Measurements from ENCODE around the gene TCFL5. TPM values are rescaled to one million over a fixed set of nuclear protein-coding genes. Genes with fewer than 3 reads are reported as not detected.
A peak's percentile ranks its signal among the peaks of the same experiment; 100 is the strongest.

Gene TCFL5
- polyA plus RNA-seq (2013, experiment 1 of 2): 15.6 TPM
- polyA plus RNA-seq (2013, experiment 2 of 2): 14.9 TPM

- 25% methylated on average over 28 to 29 of the region's 70 CpGs for WGBS, 2 experiments (ENCODE audit: insufficient coverage in 2 of 2)
- Histone ChIP-seq H3K9me3 (ENCODE audit: control insufficient read depth, low read length) (no peaks in the 10 kb centered on the region), H3K27ac (ENCODE audit: low read depth, low read length, severe bottlenecking) (peak within 1 kb of the TSS; percentile 41)
Observed at GRCh38 chr20:62861726-62862336, at the start of gene TCFL5. TSS of gene TCFL5 (minus strand) at chr20:62861822. CDS start at chr20:62861670, 152 bp downstream.

GRCh38 chr20:62910777-62911497 is 49.3 kb upstream of the TCFL5 start:
- no peaks in the 10 kb centered on the region for H3K9me3 ChIP-seq (ENCODE audit: control insufficient read depth, low read length)
- 96 to 97% methylated on average over 42 to 45 of the region's 45 CpGs for WGBS, 2 experiments (ENCODE audit: insufficient coverage in 2 of 2)
- H3K4me3 ChIP-seq (ENCODE audit: extremely low read depth, insufficient read depth, low read length, poor library complexity, severe bottlenecking): no peak overlapping the region
- peaks cover 6% of the 10 kb centered on the region for H3K4me1 ChIP-seq (ENCODE audit: control insufficient read depth, insufficient read depth, low read length, poor library complexity, severe bottlenecking)
- peaks cover 84% of the 10 kb centered on the region for H3K36me3 ChIP-seq (ENCODE audit: control insufficient read depth, insufficient read depth, low read length)
- no peak overlapping the region for H3K27ac ChIP-seq (ENCODE audit: low read depth, low read length, severe bottlenecking)

More at GRCh38 chr20:62861726-62862336, at the start of gene TCFL5:
- Histone ChIP-seq H3K36me3 (ENCODE audit: control insufficient read depth, insufficient read depth, low read length) (peaks cover 15% of the 10 kb centered on the region), H3K4me1 (ENCODE audit: control insufficient read depth, insufficient read depth, low read length, poor library complexity, severe bottlenecking) (peaks cover 4% of the 10 kb centered on the region), H3K4me3 (ENCODE audit: extremely low read depth, insufficient read depth, low read length, poor library complexity, severe bottlenecking) (peak within 1 kb of the TSS; percentile 45)

GRCh38 chr20:62910217-62910766 is 48.7 kb upstream of the TCFL5 start:
- WGBS, 2 experiments (ENCODE audit: insufficient coverage in 2 of 2): 94 to 95% methylated on average over 11 of the region's 11 CpGs
- Histone ChIP-seq H3K36me3 (ENCODE audit: control insufficient read depth, insufficient read depth, low read length) (peaks cover 91% of the 10 kb centered on the region), H3K4me3 (ENCODE audit: extremely low read depth, insufficient read depth, low read length, poor library complexity, severe bottlenecking) (no peak overlapping the region), H3K4me1 (ENCODE audit: control insufficient read depth, insufficient read depth, low read length, poor library complexity, severe bottlenecking) (peaks cover 6% of the 10 kb centered on the region), H3K9me3 (ENCODE audit: control insufficient read depth, low read length) (no peaks in the 10 kb centered on the region), H3K27ac (ENCODE audit: low read depth, low read length, severe bottlenecking) (no peak overlapping the region)

GRCh38 chr20:62908971-62909791 is 47.6 kb upstream of the TCFL5 start:
- H3K27ac ChIP-seq (ENCODE audit: low read depth, low read length, severe bottlenecking): no peak overlapping the region
- WGBS, 2 experiments (ENCODE audit: insufficient coverage in 2 of 2): 93 to 95% methylated on average over 15 to 16 of the region's 18 CpGs
- H3K4me1 ChIP-seq (ENCODE audit: control insufficient read depth, insufficient read depth, low read length, poor library complexity, severe bottlenecking): no peaks in the 10 kb centered on the region
- H3K4me3 ChIP-seq (ENCODE audit: extremely low read depth, insufficient read depth, low read length, poor library complexity, severe bottlenecking): no peak overlapping the region
- H3K36me3 ChIP-seq (ENCODE audit: control insufficient read depth, insufficient read depth, low read length): peaks cover 99% of the 10 kb centered on the region
- H3K9me3 ChIP-seq (ENCODE audit: control insufficient read depth, low read length): no peaks in the 10 kb centered on the region

- no peak overlapping the region for H3K27ac ChIP-seq (ENCODE audit: low read depth, low read length, severe bottlenecking)
- no peaks in the 10 kb centered on the region for H3K4me1 ChIP-seq (ENCODE audit: control insufficient read depth, insufficient read depth, low read length, poor library complexity, severe bottlenecking)
- H3K9me3 ChIP-seq (ENCODE audit: control insufficient read depth, low read length): no peaks in the 10 kb centered on the region
- 85 to 89% methylated on average over 10 to 13 of the region's 16 CpGs for WGBS, 2 experiments (ENCODE audit: insufficient coverage in 2 of 2)
- peaks cover 100% of the 10 kb centered on the region for H3K36me3 ChIP-seq (ENCODE audit: control insufficient read depth, insufficient read depth, low read length)
- H3K4me3 ChIP-seq (ENCODE audit: extremely low read depth, insufficient read depth, low read length, poor library complexity, severe bottlenecking): no peak overlapping the region
Observed at GRCh38 chr20:62907384-62908317, 46.0 kb upstream of the TCFL5 start.

- Histone ChIP-seq H3K9me3 (ENCODE audit: control insufficient read depth, low read length) (no peaks in the 10 kb centered on the region), H3K4me3 (ENCODE audit: extremely low read depth, insufficient read depth, low read length, poor library complexity, severe bottlenecking) (no peak overlapping the region), H3K27ac (ENCODE audit: low read depth, low read length, severe bottlenecking) (no peak overlapping the region), H3K36me3 (ENCODE audit: control insufficient read depth, insufficient read depth, low read length) (peaks cover 99% of the 10 kb centered on the region), H3K4me1 (ENCODE audit: control insufficient read depth, insufficient read depth, low read length, poor library complexity, severe bottlenecking) (no peaks in the 10 kb centered on the region)
- 95 to 98% methylated on average over 23 to 30 of the region's 31 CpGs for WGBS, 2 experiments (ENCODE audit: insufficient coverage in 2 of 2)
Observed at GRCh38 chr20:62906647-62907375, 45.2 kb upstream of the TCFL5 start.

- H3K27ac ChIP-seq (ENCODE audit: low read depth, low read length, severe bottlenecking): no peak overlapping the region
- H3K36me3 ChIP-seq (ENCODE audit: control insufficient read depth, insufficient read depth, low read length): peaks cover 99% of the 10 kb centered on the region
- WGBS, 2 experiments (ENCODE audit: insufficient coverage in 2 of 2): 94 to 97% methylated on average over 16 of the region's 16 CpGs
- no peaks in the 10 kb centered on the region for H3K9me3 ChIP-seq (ENCODE audit: control insufficient read depth, low read length)
- H3K4me3 ChIP-seq (ENCODE audit: extremely low read depth, insufficient read depth, low read length, poor library complexity, severe bottlenecking): no peak overlapping the region
- H3K4me1 ChIP-seq (ENCODE audit: control insufficient read depth, insufficient read depth, low read length, poor library complexity, severe bottlenecking): no peaks in the 10 kb centered on the region
Observed at GRCh38 chr20:62906209-62906608, 44.6 kb upstream of the TCFL5 start.

GRCh38 chr20:62905536-62906117 is 44.0 kb upstream of the TCFL5 start:
- no peak overlapping the region for H3K4me3 ChIP-seq (ENCODE audit: extremely low read depth, insufficient read depth, low read length, poor library complexity, severe bottlenecking)
- peaks cover 95% of the 10 kb centered on the region for H3K36me3 ChIP-seq (ENCODE audit: control insufficient read depth, insufficient read depth, low read length)
- H3K27ac ChIP-seq (ENCODE audit: low read depth, low read length, severe bottlenecking): no peak overlapping the region
- 94 to 99% methylated on average over 17 of the region's 17 CpGs for WGBS, 2 experiments (ENCODE audit: insufficient coverage in 2 of 2)
- H3K4me1 ChIP-seq (ENCODE audit: control insufficient read depth, insufficient read depth, low read length, poor library complexity, severe bottlenecking): no peaks in the 10 kb centered on the region
- no peaks in the 10 kb centered on the region for H3K9me3 ChIP-seq (ENCODE audit: control insufficient read depth, low read length)

- Histone ChIP-seq H3K4me1 (ENCODE audit: control insufficient read depth, insufficient read depth, low read length, poor library complexity, severe bottlenecking) (no peaks in the 10 kb centered on the region), H3K27ac (ENCODE audit: low read depth, low read length, severe bottlenecking) (no peak overlapping the region), H3K4me3 (ENCODE audit: extremely low read depth, insufficient read depth, low read length, poor library complexity, severe bottlenecking) (no peak overlapping the region), H3K36me3 (ENCODE audit: control insufficient read depth, insufficient read depth, low read length) (peaks cover 80% of the 10 kb centered on the region), H3K9me3 (ENCODE audit: control insufficient read depth, low read length) (no peaks in the 10 kb centered on the region)
- 86 to 100% methylated on average over 1 of the region's 7 CpGs for WGBS, 2 experiments (ENCODE audit: insufficient coverage in 2 of 2)
Observed at GRCh38 chr20:62902926-62903615, 41.4 kb upstream of the TCFL5 start.
